Hair follicle dermal papilla cell (primary cell): Measurements from ENCODE around the gene NANOG. TPM values are rescaled to one million over a fixed set of nuclear protein-coding genes. Genes with fewer than 3 reads are reported as not detected.

Experiments
- small RNA-seq: library from RNA; depleted of rRNA; stranded (forward); fragments of <200 nt; gene quantifications from one replicate; pipeline ENCODE3, GENCODE V24; 2012
- total RNA-seq: library from RNA; depleted of rRNA; stranded (reverse); fragments of >200 nt; gene quantifications from 2 replicates; pipeline ENCODE4 v1.2.3, GENCODE V29; 2012

NANOG gene
- not detected in 2 replicates for total RNA-seq

GRCh38 chr12:7788884-7789528 is at the start of gene NANOG:
Gene NANOG, plus strand, starts transcription at chr12:7789402. Its CDS starts 213 bp downstream, at chr12:7789615.

DNA sequence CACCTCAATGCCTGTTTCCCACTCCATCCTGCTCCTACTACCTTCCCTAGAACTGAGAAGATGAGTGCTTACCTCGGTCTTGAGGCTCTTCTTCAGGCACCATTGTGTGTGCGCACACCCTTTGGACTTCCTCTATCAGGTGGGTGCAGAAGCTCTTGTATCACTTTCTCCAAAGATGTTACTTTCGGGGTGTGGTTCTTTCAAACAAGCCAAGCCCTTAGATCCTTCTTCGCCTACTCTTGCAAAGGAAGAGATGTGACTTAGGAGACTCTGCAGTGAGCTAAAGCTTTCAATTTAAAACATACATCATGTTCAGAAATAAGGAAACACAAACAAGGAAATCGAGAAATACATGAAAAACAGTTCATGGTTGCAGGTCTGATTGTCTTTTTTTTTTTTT is 42.0 kb upstream of the NANOG start, which contains the start of gene CLEC4C:
CLEC4C (minus strand) TSS at position 130 of the 400 bp plus-strand sequence; CDS start at position 103, 27 bp downstream.

Small RNA genes lying within 50 kb of the gene (small RNA-seq; reads per million reads assigned to genes)
- gene RF00019: not detected

Other genes starting within 250 kb of the NANOG start
- not detected in 2 replicates for gene APOBEC1, start 123.5 kb upstream of the NANOG start, total RNA-seq
- gene GDF3, start 93.6 kb upstream of the NANOG start, total RNA-seq: not detected in 2 replicates
- gene DPPA3, start 78.0 kb upstream of the NANOG start, total RNA-seq: not detected in 2 replicates
- not detected in 2 replicates for gene CLEC4C, start 42.0 kb upstream of the NANOG start, total RNA-seq
- not detected in 2 replicates for gene NANOGNB, start 24.2 kb upstream of the NANOG start, total RNA-seq
- gene SLC2A14, start 83.5 kb downstream of the NANOG start, total RNA-seq: 0.16 and 0.24 TPM in 2 replicates
- 74.5 and 75.3 TPM in 2 replicates for gene SLC2A3, start 146.8 kb downstream of the NANOG start, total RNA-seq
- gene FOXJ2, start 243.3 kb downstream of the NANOG start, total RNA-seq: 13.0 and 13.6 TPM in 2 replicates